Panc1 (cell line): Measurements from ENCODE around the gene ADGRE1.

Experiments used
- CTCF ChIP-seq: fragments of 450-650 bp; IDR thresholded peaks from 2 replicates; pipeline ENCODE4 v1.5.1; 2017; ENCODE audit warnings: mild to moderate bottlenecking
- POLR2AphosphoS5 ChIP-seq: IDR thresholded peaks from 2 replicates; pipeline ENCODE4 v1.6.1; 2012; ENCODE audit warnings: mild to moderate bottlenecking, low read depth, low read length, moderate library complexity
- TCF7L2 ChIP-seq: IDR thresholded peaks from 2 replicates; pipeline ENCODE4 v1.6.1; 2011; ENCODE audit warnings: mild to moderate bottlenecking, low read depth, low read length, inconsistent platforms
- TF ChIP-seq, protein P1 (sequence below), 2 experiments: IDR thresholded peaks; 2 replicates each; pipeline ENCODE4 v1.6.1; 2011 to 2012; ENCODE audit warnings: low read depth in 2 of 2, control low read depth in 1 of 2, low read length in 1 of 2, mild to moderate bottlenecking in 1 of 2, moderate library complexity in 1 of 2; ENCODE audit not compliant: insufficient read depth in 1 of 2

GRCh38 chr19:6955082-6955481, 67.7 kb downstream of the ADGRE1 start:
- TF ChIP-seq POLR2AphosphoS5 (no peak), CTCF (no peak), TCF7L2 (no peak)
- TF ChIP-seq, protein P1, sequence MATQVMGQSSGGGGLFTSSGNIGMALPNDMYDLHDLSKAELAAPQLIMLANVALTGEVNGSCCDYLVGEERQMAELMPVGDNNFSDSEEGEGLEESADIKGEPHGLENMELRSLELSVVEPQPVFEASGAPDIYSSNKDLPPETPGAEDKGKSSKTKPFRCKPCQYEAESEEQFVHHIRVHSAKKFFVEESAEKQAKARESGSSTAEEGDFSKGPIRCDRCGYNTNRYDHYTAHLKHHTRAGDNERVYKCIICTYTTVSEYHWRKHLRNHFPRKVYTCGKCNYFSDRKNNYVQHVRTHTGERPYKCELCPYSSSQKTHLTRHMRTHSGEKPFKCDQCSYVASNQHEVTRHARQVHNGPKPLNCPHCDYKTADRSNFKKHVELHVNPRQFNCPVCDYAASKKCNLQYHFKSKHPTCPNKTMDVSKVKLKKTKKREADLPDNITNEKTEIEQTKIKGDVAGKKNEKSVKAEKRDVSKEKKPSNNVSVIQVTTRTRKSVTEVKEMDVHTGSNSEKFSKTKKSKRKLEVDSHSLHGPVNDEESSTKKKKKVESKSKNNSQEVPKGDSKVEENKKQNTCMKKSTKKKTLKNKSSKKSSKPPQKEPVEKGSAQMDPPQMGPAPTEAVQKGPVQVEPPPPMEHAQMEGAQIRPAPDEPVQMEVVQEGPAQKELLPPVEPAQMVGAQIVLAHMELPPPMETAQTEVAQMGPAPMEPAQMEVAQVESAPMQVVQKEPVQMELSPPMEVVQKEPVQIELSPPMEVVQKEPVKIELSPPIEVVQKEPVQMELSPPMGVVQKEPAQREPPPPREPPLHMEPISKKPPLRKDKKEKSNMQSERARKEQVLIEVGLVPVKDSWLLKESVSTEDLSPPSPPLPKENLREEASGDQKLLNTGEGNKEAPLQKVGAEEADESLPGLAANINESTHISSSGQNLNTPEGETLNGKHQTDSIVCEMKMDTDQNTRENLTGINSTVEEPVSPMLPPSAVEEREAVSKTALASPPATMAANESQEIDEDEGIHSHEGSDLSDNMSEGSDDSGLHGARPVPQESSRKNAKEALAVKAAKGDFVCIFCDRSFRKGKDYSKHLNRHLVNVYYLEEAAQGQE (IDR thresholded peaks at IDR 0.05; ENCODE audit: insufficient read depth in 1 of 2, low read depth in 2 of 2, low read length in 1 of 2) = no peak
